ENCODE data around the gene CHAF1B. TPM values are rescaled to one million over a fixed set of nuclear protein-coding genes. Genes with fewer than 3 reads are reported as not detected.
A peak's percentile ranks its signal among the peaks of the same experiment; 100 is the strongest.

Gene CHAF1B
- total RNA-seq, 6 experiments from 2014 or later: 0.27 to 2.1 (median 0.72) TPM

DNA sequence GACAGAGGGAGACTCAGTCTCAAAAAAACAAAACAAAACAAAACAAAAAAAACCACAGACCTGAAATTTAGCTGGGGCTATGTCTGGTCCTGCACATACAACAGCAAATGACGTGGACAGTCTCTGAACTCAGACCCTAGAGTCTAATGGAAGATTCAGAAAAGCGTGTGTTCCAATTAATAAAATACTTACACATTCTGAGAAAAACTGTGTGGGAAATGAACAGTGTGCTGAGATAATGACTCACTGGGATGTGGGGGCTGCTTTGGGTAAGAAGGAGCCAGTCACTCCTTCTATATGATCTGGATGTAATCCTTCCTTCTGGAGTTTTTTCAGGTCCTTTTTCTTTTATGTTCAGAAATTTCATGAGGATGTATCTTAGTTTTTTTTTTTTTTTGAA, 65.3 kb downstream of the CHAF1B start:
- Histone ChIP-seq H3K36me3 (no peaks in the 10 kb centered on the region), H3K27me3 (no peaks in the 10 kb centered on the region), H3K4me3 (no peak overlapping the region), H3K4me1 (peaks cover 0 to 4% (median 0%) of the 10 kb centered on the region in 4 donors), H3K9me3 (no peaks in the 10 kb centered on the region), H3K27ac (no peak overlapping the region)
- no peak for ATAC-seq
- intact Hi-C loops (cut with DNase I): no loop called here
- no peak for TF ChIP-seq CTCF (IDR thresholded peaks at IDR 0.05)
- no peak for TF ChIP-seq POLR2A (IDR thresholded peaks at IDR 0.05)
- no peak for DNase-seq
- WGBS (ENCODE audit: insufficient coverage, low coverage, low lambda C conversion rate, missing lambda C conversion rate): 64% methylated on average over 2 of the region's 2 CpGs

DNA sequence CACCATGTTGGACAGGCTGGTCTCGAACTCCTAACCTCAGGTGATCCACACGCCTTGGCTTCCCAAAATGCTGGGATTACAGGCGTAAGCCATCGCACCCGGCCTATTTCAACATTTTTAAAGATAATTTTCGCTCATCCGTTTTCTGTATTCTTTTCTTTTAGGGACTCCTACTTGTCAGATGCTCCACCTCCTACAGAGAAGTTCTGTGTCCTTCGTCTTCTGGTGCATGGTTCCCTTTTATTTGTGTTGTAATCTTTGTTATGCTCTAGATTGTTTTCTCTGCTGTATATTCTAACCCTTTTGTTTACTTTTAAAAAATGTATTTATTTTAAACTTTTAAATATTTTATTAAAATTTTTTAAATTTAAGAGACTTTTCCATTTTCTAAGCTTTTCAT, 66.3 kb downstream of the CHAF1B start:
- H3K27ac ChIP-seq: no peak overlapping the region
- ATAC-seq: no peak
- intact Hi-C loops (cut with DNase I): no loop called here

DNA sequence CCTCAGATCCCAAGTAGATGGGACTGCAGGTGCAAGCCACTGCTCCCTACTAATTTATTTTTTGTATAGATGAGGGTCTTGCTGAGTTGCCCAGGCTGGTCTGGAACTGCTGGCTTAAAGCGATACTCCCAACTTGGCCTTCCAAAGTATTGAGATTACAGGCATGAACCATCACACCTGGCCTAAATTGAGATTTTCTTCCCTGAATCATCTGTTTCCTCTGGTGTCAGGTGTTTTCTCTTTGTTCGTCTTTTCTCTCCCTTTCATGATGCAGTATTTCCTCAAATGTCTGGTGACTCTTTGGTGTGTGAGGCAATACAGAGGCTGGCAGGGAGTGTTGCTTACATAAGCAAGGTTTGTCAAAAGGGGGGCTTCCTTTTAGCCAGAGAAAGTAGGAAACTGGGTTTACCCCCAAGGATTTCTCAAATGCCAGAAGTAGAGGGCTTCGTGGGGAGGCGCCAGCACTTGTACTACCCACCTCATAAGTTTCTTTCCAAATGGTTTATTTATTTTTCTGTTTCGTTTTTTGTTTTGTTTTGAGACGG, 67.2 kb downstream of the CHAF1B start:
- H3K36me3 ChIP-seq: no peaks in the 10 kb centered on the region
- no peak for DNase-seq
- H3K9me3 ChIP-seq: no peaks in the 10 kb centered on the region
- no peaks in the 10 kb centered on the region for H3K27me3 ChIP-seq
- WGBS (ENCODE audit: insufficient coverage, low coverage, low lambda C conversion rate, missing lambda C conversion rate): 60% methylated on average over 4 of the region's 6 CpGs
- TF ChIP-seq POLR2A (IDR thresholded peaks at IDR 0.05) (no peak), CTCF (IDR thresholded peaks at IDR 0.05) (no peak)
- ATAC-seq: no peak
- H3K4me3 ChIP-seq: no peak overlapping the region
- peaks cover 0 to 4% (median 0%) of the 10 kb centered on the region in 4 donors for H3K4me1 ChIP-seq
- H3K27ac ChIP-seq: no peak overlapping the region
- intact Hi-C loops (cut with DNase I): no loop called here

More for the DNA sequence above, 66.3 kb downstream of the CHAF1B start:
- no peak for DNase-seq
- Histone ChIP-seq H3K9me3 (no peaks in the 10 kb centered on the region), H3K36me3 (no peaks in the 10 kb centered on the region), H3K4me3 (no peak overlapping the region), H3K4me1 (peaks cover 0 to 4% (median 0%) of the 10 kb centered on the region in 4 donors), H3K27me3 (no peaks in the 10 kb centered on the region)
- 80% methylated on average over 3 of the region's 8 CpGs for WGBS (ENCODE audit: insufficient coverage, low coverage, low lambda C conversion rate, missing lambda C conversion rate)
- TF ChIP-seq POLR2A (IDR thresholded peaks at IDR 0.05) (no peak), CTCF (IDR thresholded peaks at IDR 0.05) (no peak)

GRCh38 chr21:36454093-36454531, 68.9 kb downstream of the CHAF1B start:
- H3K36me3 ChIP-seq: no peaks in the 10 kb centered on the region
- H3K4me3 ChIP-seq: no peak overlapping the region
- ATAC-seq (peak in 2 of 4 donors; percentile 40 to 47), DNase-seq (no peak)
- intact Hi-C loops (cut with DNase I): no loop called here
- 42% methylated on average over 4 of the region's 4 CpGs for WGBS (ENCODE audit: insufficient coverage, low coverage, low lambda C conversion rate, missing lambda C conversion rate)
- peaks cover 0 to 4% (median 0%) of the 10 kb centered on the region in 4 donors for H3K4me1 ChIP-seq
- H3K9me3 ChIP-seq: no peaks in the 10 kb centered on the region
- H3K27ac ChIP-seq: no peak overlapping the region
- no peaks in the 10 kb centered on the region for H3K27me3 ChIP-seq
- TF ChIP-seq POLR2A (IDR thresholded peaks at IDR 0.05): no peak
- TF ChIP-seq CTCF (IDR thresholded peaks at IDR 0.05): no peak

All from right lobe of liver (tissue), 6 donors.